AG04450 (cell line): ENCODE results near the gene LIPC. TPM values are rescaled to one million over a fixed set of nuclear protein-coding genes. Genes with fewer than 3 reads are reported as not detected.

Source experiments
- CTCF ChIA-PET: fragments of 300-600, 350-600 bp; formaldehyde crosslinking; extraction: SDS; loops from one replicate; lab custom pipeline; 2022; ENCODE audit warnings: antibody characterized with exemption, inconsistent platforms; lab: Charles Lee
- POLR2A ChIA-PET: fragments of 350-600 bp; formaldehyde crosslinking; extraction: SDS; loops from one replicate; lab custom pipeline; 2021; ENCODE audit warnings: antibody characterized with exemption, inconsistent platforms; lab: Yijun Ruan, JAX
- DNase-seq: peaks from one replicate; pipeline ENCODE4 v3.0.0-alpha.2; 2011; ENCODE audit warnings: low read depth, low spot score
- H3K27ac ChIP-seq: one replicate; pipeline ENCODE4 v1.5.1; 2012; ENCODE audit warnings: low read depth, low read length, control low read depth
- H3K27me3 ChIP-seq: one replicate; pipeline ENCODE4 v1.6.0; 2012; ENCODE audit warnings: low read length; ENCODE audit not compliant: control insufficient read depth, insufficient read depth
- H3K4me3 ChIP-seq: 2 replicates; pipeline ENCODE4 v1.5.1; 2011; ENCODE audit warnings: mild to moderate bottlenecking, low read depth, low read length, control low read depth
- H3K9me3 ChIP-seq: 2 replicates; pipeline ENCODE4 v1.5.1; 2012; ENCODE audit warnings: low read length; ENCODE audit not compliant: control insufficient read depth, insufficient read depth
- polyA plus RNA-seq: library from polyadenylated mRNA; depleted of rRNA; stranded (reverse); fragments of >200 nt; gene quantifications from 2 replicates; pipeline ENCODE4 v1.2.3, GENCODE V29; 2011
- TF ChIP-seq, protein P1 (sequence below): IDR thresholded peaks from 2 replicates; pipeline ENCODE4 v1.5.1; 2011; ENCODE audit warnings: low read depth, low read length, control low read depth, inconsistent platforms

The LIPC gene
- polyA plus RNA-seq, 1 experiment = 0.82 TPM

GRCh38 chr15:58440158-58440910 is 8.5 kb downstream of the LIPC start:
- ChIA-PET POLR2A (interaction anchor here (0.6 to 0.7 kb wide), 4 partner anchors 17 to 309 kb away, joined by 3 to 6 read pairs (median 4); partner anchors contain the start of gene ADAM10), CTCF (interaction anchor here (0.6 kb wide), 1 partner anchor 331 kb away, joined by 3 read pairs; the partner anchor contains the start of gene MINDY2)
- Histone ChIP-seq H3K9me3 (no peaks in the 10 kb centered on the region), H3K27me3 (no peaks in the 10 kb centered on the region), H3K27ac (peak overlapping the region; percentile 47), H3K4me3 (no peak overlapping the region)
- no peak for DNase-seq
- TF ChIP-seq, protein P1, sequence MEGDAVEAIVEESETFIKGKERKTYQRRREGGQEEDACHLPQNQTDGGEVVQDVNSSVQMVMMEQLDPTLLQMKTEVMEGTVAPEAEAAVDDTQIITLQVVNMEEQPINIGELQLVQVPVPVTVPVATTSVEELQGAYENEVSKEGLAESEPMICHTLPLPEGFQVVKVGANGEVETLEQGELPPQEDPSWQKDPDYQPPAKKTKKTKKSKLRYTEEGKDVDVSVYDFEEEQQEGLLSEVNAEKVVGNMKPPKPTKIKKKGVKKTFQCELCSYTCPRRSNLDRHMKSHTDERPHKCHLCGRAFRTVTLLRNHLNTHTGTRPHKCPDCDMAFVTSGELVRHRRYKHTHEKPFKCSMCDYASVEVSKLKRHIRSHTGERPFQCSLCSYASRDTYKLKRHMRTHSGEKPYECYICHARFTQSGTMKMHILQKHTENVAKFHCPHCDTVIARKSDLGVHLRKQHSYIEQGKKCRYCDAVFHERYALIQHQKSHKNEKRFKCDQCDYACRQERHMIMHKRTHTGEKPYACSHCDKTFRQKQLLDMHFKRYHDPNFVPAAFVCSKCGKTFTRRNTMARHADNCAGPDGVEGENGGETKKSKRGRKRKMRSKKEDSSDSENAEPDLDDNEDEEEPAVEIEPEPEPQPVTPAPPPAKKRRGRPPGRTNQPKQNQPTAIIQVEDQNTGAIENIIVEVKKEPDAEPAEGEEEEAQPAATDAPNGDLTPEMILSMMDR = no peak

- no peaks in the 10 kb centered on the region for H3K27me3 ChIP-seq
- H3K9me3 ChIP-seq = no peaks in the 10 kb centered on the region
- H3K4me3 ChIP-seq = no peak overlapping the region
- POLR2A ChIA-PET = interaction anchor here (1.2 kb wide), 1 partner anchor 108 kb away, joined by 3 read pairs; no protein-coding TSS in a partner anchor
- CTCF ChIA-PET = interaction anchor here (0.5 kb wide), 1 partner anchor 1721 kb away, joined by 4 read pairs; no protein-coding TSS in a partner anchor
- DNase-seq = no peak
- TF ChIP-seq, protein P1 = no peak
- H3K27ac ChIP-seq = peak overlapping the region; percentile 49
These were observed 9.1 kb downstream of the LIPC start for GRCh38 chr15:58440922-58441321.

GRCh38 chr15:58441376-58442070 is 9.7 kb downstream of the LIPC start:
- TF ChIP-seq, protein P1 = no peak
- Histone ChIP-seq H3K9me3 (no peaks in the 10 kb centered on the region), H3K27me3 (no peaks in the 10 kb centered on the region), H3K4me3 (no peak overlapping the region), H3K27ac (peak overlapping the region; percentile 66)
- CTCF ChIA-PET = interaction anchor here (0.5 kb wide), 1 partner anchor 1722 kb away, joined by 4 read pairs; no protein-coding TSS in a partner anchor
- POLR2A ChIA-PET = interaction anchor here (1.2 kb wide), 1 partner anchor 109 kb away, joined by 3 read pairs; no protein-coding TSS in a partner anchor
- peak; percentile 62 for DNase-seq

DNA sequence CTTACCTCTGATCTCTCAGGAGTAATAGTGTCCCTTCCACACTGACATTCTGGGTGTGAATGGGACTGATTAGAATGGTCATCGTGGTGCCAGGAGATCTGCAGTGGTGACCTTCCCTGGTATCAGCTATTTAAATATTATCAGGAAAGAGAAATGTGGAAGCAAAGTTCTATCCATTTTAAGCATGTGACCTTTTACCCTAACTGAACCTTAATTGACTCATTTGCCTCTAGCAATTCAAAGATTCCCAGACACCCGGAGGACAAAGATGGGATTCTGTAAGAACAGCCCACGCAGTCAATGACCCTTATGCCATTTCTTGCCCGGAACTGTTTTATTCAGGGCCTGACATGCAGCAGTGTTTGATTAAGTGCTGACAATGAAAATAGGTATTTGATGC is 10.3 kb downstream of the LIPC start:
- Histone ChIP-seq H3K9me3 (no peaks in the 10 kb centered on the region), H3K27ac (peak overlapping the region; percentile 43), H3K27me3 (no peaks in the 10 kb centered on the region), H3K4me3 (no peak overlapping the region)
- TF ChIP-seq, protein P1 = no peak
- ChIA-PET CTCF (no interaction called here), POLR2A (interaction anchor here (1.2 kb wide), 1 partner anchor 110 kb away, joined by 3 read pairs; no protein-coding TSS in a partner anchor)
- DNase-seq = no peak
